ENCODE measurements around the gene ZNF620. TPM values are rescaled to one million over a fixed set of nuclear protein-coding genes. Genes with fewer than 3 reads are reported as not detected.
"Not testable (repeated sequence)": the region's sequence is repeated elsewhere in the genome, so short reads cannot be mapped to it uniquely, and the experiment has no call there.

Gene ZNF620
- total RNA-seq, 1 experiment from 2014 or later, result 4.4 TPM

DNA sequence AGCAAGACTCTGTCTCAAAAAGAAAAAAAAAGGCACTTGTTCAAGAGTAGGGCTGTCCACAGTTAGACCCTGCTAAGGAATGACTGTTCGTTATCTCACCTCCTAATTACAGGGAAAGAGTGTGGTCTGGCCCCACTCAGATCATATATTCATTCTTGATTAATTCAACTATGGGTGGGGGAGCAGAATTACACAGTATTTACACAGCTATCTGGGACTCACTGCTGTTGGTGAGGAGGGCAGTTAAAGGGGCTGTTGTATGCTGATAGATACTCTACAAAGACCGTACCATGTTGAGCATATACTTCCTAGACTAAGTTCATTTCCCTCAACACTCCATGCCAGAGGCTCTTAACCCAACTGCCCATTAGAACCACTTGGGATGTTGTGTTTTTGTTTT, 3.8 kb upstream of the ZNF620 start:
- no peak for DNase-seq (ENCODE audit: low read depth)

DNA sequence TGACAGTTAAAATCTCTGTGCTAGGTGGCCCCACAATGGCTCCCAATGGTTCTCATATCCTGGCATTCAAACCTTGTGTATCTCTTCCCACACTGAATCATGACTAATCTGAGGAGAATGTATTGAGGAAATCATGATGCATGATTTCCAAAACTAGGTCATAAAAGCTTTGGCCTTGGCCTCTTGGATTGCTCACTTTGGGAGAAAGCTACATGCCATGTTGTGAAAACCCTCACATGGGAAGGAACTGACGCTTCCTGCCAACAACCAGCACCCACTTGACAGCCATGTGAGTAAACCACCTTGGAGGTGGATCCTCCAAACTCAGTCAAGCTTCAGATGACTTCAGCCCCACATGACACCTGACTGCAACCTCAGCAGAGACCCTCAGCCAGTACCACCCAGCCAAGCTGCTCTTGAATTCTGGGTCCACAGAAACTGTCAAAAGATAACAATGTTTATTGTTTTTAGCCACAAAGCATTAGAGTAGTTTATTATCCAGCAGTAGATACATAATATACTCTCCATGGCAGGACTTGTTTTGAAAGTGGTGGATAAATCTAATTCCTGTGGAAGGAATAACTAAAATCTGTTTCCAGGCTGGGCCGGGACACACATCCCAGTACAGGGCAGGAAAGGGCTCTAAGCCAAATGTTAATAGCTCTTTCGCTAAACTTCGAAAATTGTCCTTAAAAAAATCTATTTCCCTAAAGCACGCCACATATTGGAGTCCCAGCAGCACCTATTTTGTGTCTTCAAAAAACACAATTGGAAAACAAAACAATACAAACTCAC, 1.0 kb upstream of the ZNF620 start:
- peak; percentile 97 for DNase-seq (ENCODE audit: low read depth)

DNA sequence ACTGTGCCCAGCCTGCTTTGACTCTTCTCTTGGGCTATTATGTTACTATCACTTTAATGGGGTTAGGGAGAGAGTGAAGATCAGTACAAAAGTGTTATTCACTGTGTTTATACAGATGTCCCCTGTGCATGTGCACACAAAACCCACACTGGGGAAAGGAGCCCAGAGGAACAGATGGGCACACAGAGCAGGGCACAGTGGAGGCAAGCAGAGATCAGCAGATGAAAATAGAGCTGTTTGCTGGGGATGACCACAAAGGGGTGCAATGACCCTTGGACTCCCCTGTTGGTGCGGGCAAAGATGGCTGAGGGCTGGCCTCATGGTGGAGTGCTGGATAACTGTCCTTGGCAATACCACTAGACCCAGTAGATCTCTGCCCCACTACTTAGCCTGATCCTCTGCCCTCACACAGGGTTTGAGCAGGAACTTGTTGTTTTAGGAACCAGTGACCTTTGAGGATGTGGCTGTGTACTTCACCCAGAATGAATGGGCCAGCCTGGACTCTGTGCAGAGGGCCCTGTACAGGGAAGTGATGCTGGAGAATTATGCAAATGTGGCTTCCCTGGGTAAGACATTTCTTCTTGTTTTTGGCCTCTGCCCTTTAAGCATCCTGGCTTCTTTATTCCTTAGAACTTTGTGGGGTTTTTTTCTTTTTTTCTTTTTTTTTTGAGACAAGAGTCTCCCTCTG, 5.3 kb downstream of the ZNF620 start:
- no peak for DNase-seq (ENCODE audit: low read depth)

DNA sequence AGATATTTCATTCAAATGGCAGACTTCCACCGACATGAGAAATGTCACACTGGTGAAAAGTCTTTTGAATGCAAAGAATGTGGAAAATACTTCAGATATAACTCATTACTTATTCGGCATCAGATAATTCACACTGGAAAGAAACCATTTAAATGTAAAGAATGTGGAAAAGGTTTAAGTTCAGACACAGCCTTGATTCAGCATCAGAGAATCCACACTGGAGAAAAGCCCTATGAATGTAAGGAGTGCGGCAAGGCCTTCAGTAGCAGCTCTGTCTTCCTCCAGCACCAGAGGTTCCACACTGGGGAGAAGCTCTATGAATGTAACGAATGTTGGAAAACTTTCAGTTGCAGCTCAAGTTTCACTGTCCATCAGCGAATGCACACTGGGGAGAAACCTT, 10.4 kb downstream of the ZNF620 start:
- no peak for DNase-seq (ENCODE audit: low read depth)

DNA sequence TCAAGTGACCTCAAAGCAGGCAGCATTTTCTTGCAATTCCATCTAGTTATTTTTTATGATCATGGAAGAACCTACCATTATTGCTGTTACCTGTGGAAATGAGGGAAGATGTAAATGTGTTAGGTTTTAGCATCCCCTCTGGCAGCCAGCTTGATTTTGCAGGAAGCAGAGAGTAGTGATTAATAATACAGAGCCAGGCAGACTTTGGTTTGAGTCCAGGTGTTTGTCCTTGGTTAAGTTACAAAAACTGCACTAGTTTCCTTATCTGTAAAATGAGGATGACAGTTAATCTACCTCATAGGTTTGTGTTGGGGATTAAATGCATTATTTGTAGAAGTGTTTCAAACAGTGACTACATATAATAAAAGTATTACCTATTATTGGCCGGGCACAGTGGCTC, 12.2 kb downstream of the ZNF620 start:
- no peak for DNase-seq (ENCODE audit: low read depth)

DNA sequence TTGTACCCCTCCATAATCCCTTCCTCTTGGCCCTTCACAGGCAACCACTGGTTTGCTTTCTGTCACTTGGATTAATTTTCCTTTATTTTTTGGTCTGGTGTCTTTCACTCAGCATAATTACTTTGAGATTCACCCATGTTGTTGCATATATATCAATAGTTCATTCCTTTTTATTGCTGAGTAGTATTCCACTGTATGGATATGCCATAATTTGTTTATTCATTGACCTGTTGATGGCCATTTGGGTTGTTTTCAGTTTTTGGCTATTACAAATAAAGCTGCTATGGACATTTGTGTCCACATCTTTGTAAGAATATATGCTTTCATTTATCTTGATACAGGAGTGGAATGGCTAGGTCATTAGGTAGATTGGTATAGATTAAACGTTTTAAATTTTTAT, 13.0 kb downstream of the ZNF620 start:
- DNase-seq (ENCODE audit: low read depth), result no peak

DNA sequence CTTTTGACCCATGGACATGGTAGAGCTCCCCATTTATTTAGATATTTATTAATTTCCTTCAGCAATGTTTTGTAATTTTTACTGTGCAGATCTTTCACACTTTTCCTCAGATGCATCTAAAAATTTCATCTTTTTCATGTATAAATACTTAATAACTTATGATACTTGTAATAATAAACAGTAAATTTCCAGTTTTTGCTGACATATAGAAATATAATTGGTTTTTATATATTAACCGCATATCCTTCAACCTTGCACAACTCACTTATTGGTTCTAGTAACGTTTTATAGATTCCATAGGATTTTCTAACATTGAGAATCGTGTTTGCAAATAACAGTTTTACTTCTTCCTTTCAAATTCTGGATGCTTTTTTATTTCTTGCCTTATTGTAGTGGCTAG, 15.4 kb downstream of the ZNF620 start:
- no peak for DNase-seq (ENCODE audit: low read depth)

DNA sequence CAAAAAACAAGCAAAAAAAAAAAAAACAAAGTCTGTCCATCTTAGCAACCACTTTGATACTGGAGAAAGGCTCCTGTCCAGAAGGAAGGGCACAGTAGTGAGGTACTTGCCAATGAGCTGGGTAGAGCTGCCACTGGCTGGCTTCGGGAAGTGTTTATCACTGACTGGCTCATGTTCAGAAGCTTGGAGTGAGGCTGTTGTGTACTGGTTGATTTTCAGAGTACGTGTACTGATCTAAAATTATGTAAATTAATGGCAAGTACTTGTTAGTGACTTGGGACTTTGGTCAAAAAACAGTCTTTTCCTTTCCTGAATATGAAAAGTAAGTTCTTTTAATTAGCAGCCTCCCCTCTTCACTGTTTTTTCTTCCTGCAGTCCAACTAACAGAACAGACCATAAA, 17.9 kb downstream of the ZNF620 start:
- DNase-seq (ENCODE audit: low read depth), result no peak

DNA sequence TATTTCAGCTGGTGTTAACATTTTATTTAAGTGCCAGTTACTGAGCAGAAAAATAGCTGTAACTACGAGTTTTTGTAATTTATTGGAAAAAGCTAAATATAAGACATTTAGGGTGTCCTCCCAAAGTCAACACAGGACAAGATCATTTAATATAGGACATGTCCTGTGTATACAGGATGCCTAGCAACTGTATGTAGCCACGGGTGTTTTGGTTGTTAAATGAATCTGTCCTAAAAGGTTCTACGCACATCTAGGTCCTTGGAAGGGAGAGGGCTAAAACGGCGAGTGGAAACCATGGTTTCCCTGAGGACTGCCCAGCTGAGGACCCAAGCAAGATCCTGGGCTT, 18.4 kb downstream of the ZNF620 start:
- peak; percentile 7 for DNase-seq (ENCODE audit: low read depth)

DNA sequence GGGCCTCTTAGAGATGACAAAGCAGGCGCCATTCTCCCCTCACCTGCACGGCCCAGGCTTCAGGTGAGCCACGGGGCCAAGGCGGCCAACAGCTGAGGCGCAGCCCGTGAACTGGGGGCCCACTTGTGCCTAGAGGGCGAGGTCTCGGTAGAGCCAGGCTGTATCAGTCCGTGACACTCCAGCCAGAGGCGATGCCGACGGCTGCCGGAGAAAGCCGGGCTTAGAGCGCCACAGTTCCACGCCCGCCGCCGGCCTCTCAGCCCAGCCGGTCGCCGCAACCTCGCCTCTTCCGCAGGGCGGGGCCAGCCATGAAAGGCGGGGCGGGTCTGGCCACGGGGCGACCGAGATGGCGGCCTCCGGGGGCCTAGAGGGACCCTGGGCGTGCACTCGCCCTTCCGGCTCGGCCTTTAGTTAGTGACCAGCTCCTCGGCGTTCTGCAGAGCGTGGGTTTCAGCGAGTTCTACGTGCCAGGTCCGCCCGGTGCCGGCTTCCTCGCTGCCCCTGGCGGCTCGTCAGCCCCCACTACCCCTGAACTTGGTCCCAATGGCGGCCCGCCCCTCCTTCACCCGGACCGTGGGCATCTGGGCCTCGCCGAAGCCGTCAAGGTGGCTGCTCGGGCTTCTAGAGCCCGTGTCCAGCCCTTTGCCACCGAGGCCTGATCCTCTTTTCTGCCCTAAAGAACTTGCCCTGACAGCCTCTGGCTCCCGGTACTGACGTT, 18.9 kb downstream of the ZNF620 start, which contains the start of gene ZNF621:
ZNF621 (plus strand) TSS at position 393 of the 718 bp plus-strand sequence. CDS start 881 bp downstream, outside the sequence.
- DNase-seq (ENCODE audit: low read depth), result peak; percentile 80

DNA sequence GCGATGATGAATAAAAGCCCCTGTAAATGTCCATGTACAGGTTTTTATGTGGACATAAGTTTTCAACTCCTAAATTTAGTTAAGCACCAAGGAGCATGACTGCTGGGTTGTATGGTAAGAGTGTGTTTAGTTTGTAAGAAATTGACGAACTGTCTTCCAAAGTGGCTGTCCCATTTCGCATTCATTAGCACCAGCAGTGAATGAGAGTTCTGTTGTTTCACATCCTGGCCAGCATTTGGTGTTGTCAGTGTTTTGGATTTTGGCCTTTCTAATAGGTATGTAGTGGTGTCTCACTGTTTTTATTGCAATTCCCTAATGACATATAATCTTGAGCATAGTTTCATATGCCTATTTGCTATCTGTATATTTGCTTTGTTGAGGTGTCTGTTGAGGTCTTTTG, 22.6 kb downstream of the ZNF620 start:
- DNase-seq (ENCODE audit: low read depth), result no peak

DNA sequence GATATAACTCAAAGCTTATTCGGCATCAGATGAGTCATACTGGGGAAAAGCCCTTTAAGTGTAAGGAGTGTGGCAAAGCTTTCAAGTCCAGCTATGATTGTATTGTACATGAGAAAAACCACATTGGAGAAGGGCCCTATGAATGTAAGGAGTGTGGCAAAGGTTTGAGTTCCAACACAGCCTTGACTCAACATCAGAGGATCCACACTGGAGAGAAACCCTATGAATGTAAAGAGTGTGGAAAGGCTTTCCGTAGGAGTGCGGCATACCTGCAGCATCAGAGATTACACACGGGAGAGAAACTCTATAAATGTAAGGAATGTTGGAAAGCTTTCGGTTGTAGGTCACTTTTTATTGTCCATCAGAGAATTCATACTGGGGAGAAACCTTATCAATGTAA, 26.4 kb downstream of the ZNF620 start:
- no peak for DNase-seq (ENCODE audit: low read depth)

DNA sequence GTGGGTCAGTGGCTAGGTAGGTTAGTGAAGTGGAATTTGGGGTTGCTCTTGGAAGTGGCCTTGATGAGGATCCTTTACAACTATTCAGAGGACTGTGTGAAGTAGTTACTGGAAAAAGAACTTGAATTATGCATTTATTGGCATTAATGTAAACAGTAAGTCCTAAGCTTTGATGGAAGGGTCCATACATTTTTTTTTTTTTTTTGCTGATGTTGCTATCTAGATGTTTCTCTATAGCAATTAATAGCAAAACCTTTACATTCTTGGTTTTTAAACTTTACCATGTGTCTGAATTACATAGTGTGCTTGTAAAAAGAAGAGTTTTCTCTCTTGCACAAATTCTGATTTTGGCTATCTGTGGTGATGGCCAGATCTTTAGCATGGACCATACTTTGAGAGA, 28.4 kb downstream of the ZNF620 start:
- no peak for DNase-seq (ENCODE audit: low read depth)

DNA sequence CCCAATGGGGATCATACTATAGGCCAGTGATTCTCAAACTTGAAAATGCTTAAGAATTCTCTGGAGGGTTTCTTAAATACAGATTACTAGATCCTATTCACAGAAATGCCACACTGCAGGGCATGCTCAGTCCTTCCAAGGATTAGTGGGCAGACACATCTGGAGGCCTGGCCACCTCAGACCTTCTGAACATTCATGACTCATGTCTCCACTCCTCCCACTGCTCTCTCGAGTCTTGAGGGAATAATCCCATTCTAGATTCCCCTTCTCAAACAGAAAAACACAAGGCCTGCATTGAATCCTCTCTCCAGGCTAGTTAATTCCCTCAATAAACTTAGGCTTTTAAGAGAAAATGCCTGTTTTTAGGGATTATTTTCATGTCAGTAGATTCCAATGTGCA, 41.0 kb downstream of the ZNF620 start:
- peak; percentile 62 for DNase-seq (ENCODE audit: low read depth)

DNA sequence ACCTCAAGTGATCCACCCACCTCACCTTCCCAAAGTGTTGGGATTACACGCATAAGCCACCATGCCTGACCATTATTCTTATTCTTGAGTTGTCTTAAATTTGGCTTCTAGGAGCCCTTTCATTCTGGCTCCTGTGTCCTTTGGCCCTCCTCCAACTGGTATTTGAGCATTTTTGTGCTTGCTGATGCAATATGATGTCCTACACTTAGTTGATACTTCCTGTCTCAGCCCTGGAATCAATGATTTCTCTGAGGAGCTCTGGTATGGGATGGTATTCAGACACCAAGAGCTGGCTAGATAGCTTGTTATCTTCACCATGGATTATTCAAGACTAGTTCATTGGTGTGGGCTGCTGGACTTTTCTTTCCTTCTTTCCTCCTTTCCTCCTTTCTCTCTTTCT, 44.3 kb downstream of the ZNF620 start:
- no peak for DNase-seq (ENCODE audit: low read depth)

DNA sequence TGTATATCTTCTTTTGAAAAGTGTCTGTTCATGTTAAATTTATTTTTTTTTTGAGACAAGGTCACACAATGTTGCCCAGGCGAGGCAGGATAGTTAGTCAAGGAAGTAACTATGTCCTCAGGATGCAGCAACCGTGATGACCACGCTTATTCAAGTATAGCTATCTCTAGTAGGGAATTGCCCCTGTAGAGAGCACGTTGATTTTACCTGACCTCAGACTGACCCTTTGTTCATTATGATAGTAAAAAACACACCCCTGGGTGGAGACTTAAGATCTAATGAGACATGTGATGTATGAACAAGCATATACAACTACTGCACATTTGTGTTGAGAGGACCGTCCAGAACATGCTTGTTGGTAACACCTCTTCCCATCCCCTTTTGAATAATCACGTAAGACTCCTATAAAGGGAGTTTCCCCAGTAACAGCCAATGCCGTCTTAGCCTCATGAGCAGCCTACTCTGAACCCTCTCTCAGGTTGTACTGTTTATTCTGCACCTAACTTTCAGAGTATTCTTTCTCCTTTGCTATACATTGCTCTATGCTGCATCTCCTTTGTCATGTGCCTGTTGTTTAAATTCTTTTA, 51.8 kb downstream of the ZNF620 start:
- DNase-seq (ENCODE audit: low read depth), result no peak

DNA sequence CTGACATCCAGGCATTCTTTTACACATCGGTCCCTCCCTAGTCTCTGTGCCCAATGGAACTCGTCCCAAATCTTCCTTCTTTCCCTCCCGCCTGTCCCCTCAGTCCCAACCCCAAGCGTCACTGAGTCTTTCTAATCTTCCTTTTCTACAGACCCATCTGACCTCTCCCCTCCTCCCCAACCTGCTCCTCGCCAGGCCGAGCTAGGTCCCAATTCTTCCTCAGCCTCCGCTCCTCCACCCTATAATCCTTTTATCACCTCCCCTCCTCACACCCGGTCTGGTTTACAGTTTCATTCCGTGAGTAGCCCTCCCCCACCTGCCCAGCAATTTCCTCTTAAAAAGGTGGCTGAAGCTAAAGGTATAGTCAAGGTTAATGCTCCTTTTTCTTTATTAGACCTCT, 56.6 kb downstream of the ZNF620 start:
- DNase-seq (ENCODE audit: low read depth), result not testable (repeated sequence)

DNA sequence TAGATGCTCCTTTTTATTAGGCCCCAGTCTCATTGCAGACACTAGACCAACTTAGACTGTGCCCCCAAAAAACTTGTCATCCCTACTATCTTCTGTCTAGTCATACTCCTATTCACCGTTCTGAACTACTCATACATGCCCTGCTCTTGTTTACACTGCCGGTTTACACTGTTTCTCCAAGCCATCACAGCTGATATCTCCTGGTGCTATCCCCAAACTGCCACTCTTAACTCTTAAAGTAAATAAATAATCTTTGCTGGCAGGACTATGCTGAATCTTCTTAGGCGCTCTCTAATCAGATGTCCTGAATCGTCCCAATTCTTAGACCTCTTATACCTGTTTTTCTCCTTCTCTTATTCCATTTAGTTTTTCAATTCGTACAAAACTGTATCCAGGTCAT, 59.8 kb downstream of the ZNF620 start:
- DNase-seq (ENCODE audit: low read depth), result not testable (repeated sequence)

DNA sequence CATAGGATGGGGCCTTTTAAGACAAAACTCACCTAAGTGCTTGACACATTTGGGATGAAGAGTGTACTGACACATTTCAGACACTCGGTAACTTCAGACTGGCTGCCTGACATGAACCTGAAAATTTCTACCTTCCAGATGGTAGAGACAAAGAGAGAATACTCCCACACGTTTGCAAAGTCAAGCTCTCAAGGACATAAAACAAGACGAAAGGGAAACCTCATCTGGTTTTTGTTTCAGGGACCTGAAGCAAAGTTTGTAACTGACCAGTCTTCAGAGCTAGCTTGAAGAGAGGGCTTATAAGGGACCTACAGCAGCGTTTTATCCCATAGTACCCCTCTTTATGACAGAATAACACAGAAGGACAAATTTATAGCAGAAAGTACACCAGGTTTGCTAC, 60.9 kb downstream of the ZNF620 start:
- no peak for DNase-seq (ENCODE audit: low read depth)
